GM12878 (cell line): ENCODE results near the gene NLGN1. TPM values are rescaled to one million over a fixed set of nuclear protein-coding genes. Genes with fewer than 3 reads are reported as not detected.

Experiments
- ATAC-seq: fragments of 200-7000 bp; cut with Tn5 transposase; 3 replicates; pipeline ENCODE4 v1.9.1; 2020; ENCODE audit warnings: mild to moderate bottlenecking, moderate library complexity
- BruUV-seq: library from RNA; stranded (reverse); fragments of 400-500 nt; replicated peaks from 2 replicates; lab custom pipeline; 2021; lab: Mats Ljungman, UMichigan
- CTCF ChIA-PET: fragments of 300-600 bp; sonication (Branson Sonifier 250); formaldehyde crosslinking; extraction: SDS; loops from one replicate; lab custom pipeline; 2021; ENCODE audit warnings: inconsistent platforms; lab: Yijun Ruan, JAX
- POLR2A ChIA-PET: fragments of 350-600 bp; formaldehyde crosslinking; extraction: SDS; loops from one replicate; lab custom pipeline; 2021; ENCODE audit warnings: inconsistent platforms; lab: Charles Lee
- RAD21 ChIA-PET: fragments of 300-600 bp; sonication (Branson Sonifier 250); formaldehyde crosslinking; loops from one replicate; lab custom pipeline; 2023; ENCODE audit warnings: antibody characterized with exemption; ENCODE audit not compliant: unreplicated experiment; lab: Charles Lee
- SMC1A ChIA-PET: fragments of 300-600 bp; sonication (Branson Sonifier 250); formaldehyde crosslinking; loops from one replicate; lab custom pipeline; 2023; ENCODE audit not compliant: unreplicated experiment, uncharacterized antibody; lab: Charles Lee
- DNase-seq: peaks from one replicate; pipeline ENCODE4 v3.0.0-alpha.2; 2011; ENCODE audit warnings: low read depth, low spot score
- FAIRE-seq: peaks from 3 replicates; lab custom pipeline; 2011; peaks lifted over from hg19 to GRCh38; lab: Jason Lieb, UNC
- H2AFZ ChIP-seq: 2 replicates; pipeline ENCODE4 v1.6.0; 2011; ENCODE audit warnings: low read depth, low read length, control low read depth; ENCODE audit not compliant: control insufficient read depth
- H3K27ac ChIP-seq: 2 replicates; pipeline ENCODE4 v1.5.1; 2011; ENCODE audit warnings: control low read depth; ENCODE audit not compliant: control insufficient read depth, insufficient read depth
- H3K27me3 ChIP-seq, 2 experiments: replicated peaks in 1 of 2; 2 replicates each; pipeline versions ENCODE4 v1.6.0 to v1.6.1; 2011; ENCODE audit warnings: low read length in 1 of 2; ENCODE audit not compliant: control insufficient read depth in 2 of 2, insufficient read depth in 2 of 2
- H3K36me3 ChIP-seq, 2 experiments: 2 replicates each; pipeline ENCODE4 v1.5.1; 2011; ENCODE audit warnings: low read length in 1 of 2; ENCODE audit not compliant: control insufficient read depth in 2 of 2, insufficient read depth in 2 of 2
- H3K4me1 ChIP-seq: 2 replicates; pipeline ENCODE4 v1.6.1; 2011; ENCODE audit warnings: mild to moderate bottlenecking, low read length, moderate library complexity, mixed read lengths; ENCODE audit not compliant: control insufficient read depth, insufficient read depth
- H3K4me2 ChIP-seq: 2 replicates; pipeline ENCODE4 v1.6.0; 2011; ENCODE audit warnings: control low read depth; ENCODE audit not compliant: control insufficient read depth, insufficient read depth
- H3K4me3 ChIP-seq: fragments of 200-600 bp; sonication (generic); 2 replicates; pipeline ENCODE4 v1.5.1; 2016
- H3K79me2 ChIP-seq: 2 replicates; pipeline ENCODE4 v1.6.0; 2011; ENCODE audit warnings: low read length; ENCODE audit not compliant: control insufficient read depth, insufficient read depth
- H3K9ac ChIP-seq: 2 replicates; pipeline ENCODE4 v1.8.0; 2011; ENCODE audit warnings: low read length, control low read depth, mixed read lengths; ENCODE audit not compliant: control insufficient read depth, insufficient read depth
- H3K9me3 ChIP-seq: replicated peaks from 3 replicates; pipeline ENCODE4 v1.5.1; 2011; ENCODE audit warnings: mild to moderate bottlenecking, low read length; ENCODE audit not compliant: control insufficient read depth, insufficient read depth
- H4K20me1 ChIP-seq: 2 replicates; pipeline ENCODE4 v1.6.0; 2011; ENCODE audit not compliant: control insufficient read depth, insufficient read depth
- BACH1 ChIP-seq: fragments of 450-650 bp; IDR thresholded peaks from 2 replicates; pipeline ENCODE4 v1.6.1; 2017; ENCODE audit warnings: mild to moderate bottlenecking, borderline replicate concordance
- E2F8 ChIP-seq: fragments of 450-650 bp; IDR thresholded peaks from 2 replicates; pipeline ENCODE4 v1.6.1; 2018; ENCODE audit warnings: mild to moderate bottlenecking, low read depth, moderate library complexity; ENCODE audit not compliant: partially characterized antibody
- FOXK2 ChIP-seq: fragments of 450-650 bp; IDR thresholded peaks from 2 replicates; pipeline ENCODE4 v1.6.1; 2017; ENCODE audit warnings: mild to moderate bottlenecking, moderate library complexity
- HDAC2 ChIP-seq: fragments of 200-600 bp; sonication (generic); IDR thresholded peaks from 2 replicates; pipeline ENCODE4 v1.6.1; 2017
- MTA3 ChIP-seq: IDR thresholded peaks from 2 replicates; pipeline ENCODE4 v1.6.1; 2012; ENCODE audit warnings: low read length, inconsistent platforms, borderline replicate concordance
- SMAD5 ChIP-seq: IDR thresholded peaks from 2 replicates; pipeline ENCODE4 v1.6.1; 2016; ENCODE audit warnings: antibody characterized with exemption, low read depth
- SREBF1 ChIP-seq: IDR thresholded peaks from 2 replicates; pipeline ENCODE4 v1.6.1; 2012; ENCODE audit warnings: mild to moderate bottlenecking, low read length
- WGBS: methylation state at CpG from one replicate; pipeline ENCODE4 v1.1.6; 2016; ENCODE audit warnings: low lambda C conversion rate; ENCODE audit not compliant: insufficient replicate concordance, insufficient coverage; ENCODE audit errors: missing lambda C conversion rate; 5-methylcytosine and 5-hydroxymethylcytosine counted together
- in situ Hi-C: fragments of 300-500 bp; cut with MboI; formaldehyde crosslinking; loops from 9 replicates; pipeline ENCODE4 v1.14.3; 2018; ENCODE audit warnings: mixed read lengths
- intact Hi-C: fragments of 100-400 bp; cut with micrococcal nuclease; formaldehyde crosslinking; loops from one replicate; pipeline ENCODE4 v1.14.2; 2022; ENCODE audit not compliant: unreplicated experiment
- polyA plus RNA-seq, 11 experiments: library from polyadenylated mRNA; depleted of rRNA in 4 of 11; unstranded in 6 of 11; stranded (reverse) in 5 of 11; fragments of >200 nt; fragmentation: Nextera tagmentation in 4 of 11; fragmentation: Illumina TruSeq in 1 of 11; extraction: Ambion mirVana in 4 of 11; extraction: Trizol in 1 of 11; gene quantifications; 1 replicate in 1 of 11; 2 replicates in 10 of 11; pipeline versions ENCODE4 v1.2.1 to v1.2.3, GENCODE V29; 2011 to 2016; ENCODE audit warnings: inconsistent platforms in 2 of 11, missing spikeins in 2 of 11, low read depth in 1 of 11
- total RNA-seq, 4 experiments: library from RNA; depleted of rRNA in 3 of 4; stranded (reverse); fragments of >200 nt in 3 of 4; fragmentation: Illumina TruSeq in 1 of 4; extraction: Trizol in 1 of 4; gene quantifications; 2 replicates each; pipeline versions ENCODE4 v1.2.1 to v1.2.3, GENCODE V29; 2013 to 2021

The NLGN1 gene
- total and polyA plus RNA-seq, 10 of the 15 experiments (the other 5 are each of a cell fraction or from before 2014, with no cell fraction given) = not detected

GRCh38 chr3:173862701-173863100, 465.2 kb downstream of the NLGN1 start:
- TF ChIP-seq SREBF1 (no peak), MTA3 (no peak), BACH1 (no peak)
- POLR2A ChIA-PET = no interaction called here
- 19% methylated on average over 1 of the region's 1 CpG for WGBS
- RAD21 ChIA-PET = no interaction called here
- Histone ChIP-seq H3K4me2 (no peak overlapping the region), H3K9ac (no peak overlapping the region), H2AFZ (no peak overlapping the region), H3K79me2 (no peaks in the 10 kb centered on the region), H3K36me3 (no peaks in the 10 kb centered on the region), H4K20me1 (no peaks in the 10 kb centered on the region), H3K4me3 (no peak overlapping the region), H3K27me3 (no peaks in the 10 kb centered on the region), H3K9me3 (no peaks in the 10 kb centered on the region), H3K4me1 (no peaks in the 10 kb centered on the region), H3K27ac (no peak overlapping the region)
- in situ Hi-C loops = no loop called here
- no peak for DNase-seq
- CTCF ChIA-PET = no interaction called here
- no peak for FAIRE-seq
- no TSS peak for BruUV-seq
- ATAC-seq = no peak
- SMC1A ChIA-PET = no interaction called here
- intact Hi-C loops = no loop called here

- H3K27ac ChIP-seq = no peak overlapping the region
- H3K36me3 ChIP-seq = no peaks in the 10 kb centered on the region
- intact Hi-C loops (no loop called here), in situ Hi-C loops (no loop called here)
- CTCF ChIA-PET = no interaction called here
- H3K4me1 ChIP-seq = no peaks in the 10 kb centered on the region
- BruUV-seq = no TSS peak
- H3K9ac ChIP-seq = no peak overlapping the region
- DNase-seq (no peak), ATAC-seq (no peak), FAIRE-seq (no peak)
- H3K4me2 ChIP-seq = no peak overlapping the region
- no peak overlapping the region for H3K4me3 ChIP-seq
- RAD21 ChIA-PET = no interaction called here
- H3K27me3 ChIP-seq = no peaks in the 10 kb centered on the region
- H2AFZ ChIP-seq = no peak overlapping the region
- H3K79me2 ChIP-seq = no peaks in the 10 kb centered on the region
- 13% methylated on average over 2 of the region's 2 CpGs for WGBS
- no peaks in the 10 kb centered on the region for H4K20me1 ChIP-seq
- SMC1A ChIA-PET = no interaction called here
- TF ChIP-seq FOXK2 (no peak), E2F8 (no peak), SMAD5 (no peak), HDAC2 (no peak)
- POLR2A ChIA-PET = no interaction called here
- H3K9me3 ChIP-seq = no peaks in the 10 kb centered on the region
These were observed 466.0 kb downstream of the NLGN1 start for GRCh38 chr3:173863551-173863950.
